Neural cell (in vitro differentiated cells): Measurements from ENCODE around the gene ISG20L2. TPM values are rescaled to one million over a fixed set of nuclear protein-coding genes. Genes with fewer than 3 reads are reported as not detected.

Experiments
- H2AFZ ChIP-seq: fragments of 200-600, 300-800 bp; sonication (generic), shearing (Covaris generic); 2 replicates; pipeline ENCODE4 v1.6.0; 2014; ENCODE audit warnings: low read depth, mild to moderate bottlenecking, antibody characterized with exemption, low read length, moderate library complexity
- H3F3A ChIP-seq: fragments of 200-600 bp; shearing (Covaris generic); 2 replicates; pipeline ENCODE4 v1.6.1; 2016; ENCODE audit warnings: mild to moderate bottlenecking, moderate library complexity, mixed read lengths, antibody characterized with exemption, low read length; ENCODE audit not compliant: insufficient read depth, poor library complexity, severe bottlenecking
- H3K27ac ChIP-seq: fragments of 200-600, 300-800 bp; sonication (generic), shearing (Covaris generic); 2 replicates; pipeline ENCODE4 v1.5.1; 2014; ENCODE audit warnings: mild to moderate bottlenecking, low read length, moderate library complexity
- H3K27me3 ChIP-seq: fragments of 300-800, 200-600 bp; sonication (generic), shearing (Covaris generic); 2 replicates; pipeline ENCODE4 v1.6.0; 2014; ENCODE audit warnings: mild to moderate bottlenecking, low read depth, low read length, moderate library complexity; ENCODE audit not compliant: insufficient read depth
- H3K36me3 ChIP-seq: fragments of 300-800, 200-600 bp; sonication (generic), shearing (Covaris generic); 2 replicates; pipeline ENCODE4 v1.5.1; 2014; ENCODE audit warnings: mild to moderate bottlenecking, antibody characterized with exemption, low read length, moderate library complexity; ENCODE audit not compliant: insufficient read depth
- H3K4me2 ChIP-seq: fragments of 300-800, 200-600 bp; sonication (generic), shearing (Covaris generic); 2 replicates; pipeline ENCODE4 v1.6.0; 2014; ENCODE audit warnings: mild to moderate bottlenecking, low read length
- H3K4me3 ChIP-seq: fragments of 300-800, 200-600 bp; sonication (generic), shearing (Covaris generic); 2 replicates; pipeline ENCODE4 v1.5.1; 2014; ENCODE audit warnings: mild to moderate bottlenecking, low read length, moderate library complexity
- H3K79me2 ChIP-seq: fragments of 200-600 bp; shearing (Covaris generic); replicated peaks from 2 replicates; pipeline ENCODE4 v1.6.0; 2014; ENCODE audit warnings: mild to moderate bottlenecking, low read length, moderate library complexity; ENCODE audit not compliant: insufficient read depth
- H3K9ac ChIP-seq: fragments of 300-800, 200-600 bp; sonication (generic), shearing (Covaris generic); 2 replicates; pipeline ENCODE4 v1.6.1; 2016; ENCODE audit warnings: mild to moderate bottlenecking, low read length, mixed read lengths
- H3K9me2 ChIP-seq: fragments of 200-600 bp; shearing (Covaris generic); 2 replicates; pipeline ENCODE4 v1.6.1; 2016; ENCODE audit warnings: mild to moderate bottlenecking, low read length, mixed read lengths; ENCODE audit not compliant: insufficient read depth
- H3K9me3 ChIP-seq: fragments of 200-600, 300-800 bp; sonication (generic), shearing (Covaris generic); 2 replicates; pipeline ENCODE4 v1.6.1; 2016; ENCODE audit warnings: mild to moderate bottlenecking, mixed run types, low read length, moderate library complexity, mixed read lengths
- H4K20me1 ChIP-seq: fragments of 200-600 bp; shearing (Covaris generic); 2 replicates; pipeline ENCODE4 v1.6.1; 2016; ENCODE audit warnings: mild to moderate bottlenecking, mixed run types; ENCODE audit not compliant: insufficient read depth
- EP300 ChIP-seq: fragments of 450-650 bp; conservative IDR thresholded peaks from 2 replicates; pipeline ENCODE4 v1.6.1; 2014; ENCODE audit warnings: antibody characterized with exemption, mild to moderate bottlenecking, moderate library complexity; ENCODE audit not compliant: poor library complexity, severe bottlenecking
- EZH2 ChIP-seq: fragments of 200-600, 300-800 bp; shearing (Covaris generic), sonication (generic); IDR thresholded peaks from 2 replicates; pipeline ENCODE4 v1.6.1; 2014; ENCODE audit warnings: antibody characterized with exemption, low read length, borderline replicate concordance, mild to moderate bottlenecking; ENCODE audit not compliant: insufficient read depth, poor library complexity, severe bottlenecking
- MXI1 ChIP-seq: fragments of 450-650 bp; conservative IDR thresholded peaks from 2 replicates; pipeline ENCODE4 v1.6.1; 2014; ENCODE audit warnings: antibody characterized with exemption, mild to moderate bottlenecking; ENCODE audit not compliant: poor library complexity, severe bottlenecking
- POLR2AphosphoS5 ChIP-seq: IDR thresholded peaks from 2 replicates; pipeline ENCODE4 v1.6.1; 2012
- RAD21 ChIP-seq: fragments of 450-650 bp; conservative IDR thresholded peaks from 2 replicates; pipeline ENCODE4 v1.6.1; 2014; ENCODE audit warnings: antibody characterized with exemption, mild to moderate bottlenecking, moderate library complexity
- REST ChIP-seq: IDR thresholded peaks from 2 replicates; pipeline ENCODE4 v1.6.1; 2012; ENCODE audit warnings: borderline replicate concordance
- SMC3 ChIP-seq: fragments of 450-650 bp; conservative IDR thresholded peaks from 2 replicates; pipeline ENCODE4 v1.6.1; 2014; ENCODE audit warnings: antibody characterized with exemption, mild to moderate bottlenecking, moderate library complexity; ENCODE audit not compliant: poor library complexity
- TAF1 ChIP-seq: IDR thresholded peaks from 2 replicates; pipeline ENCODE4 v1.6.1; 2012; ENCODE audit warnings: low read depth
- polyA plus RNA-seq: library from polyadenylated mRNA; depleted of rRNA; stranded (reverse); fragments of >200 nt; gene quantifications from 2 replicates; pipeline ENCODE4 v1.2.3, GENCODE V29; 2014
- TF ChIP-seq, protein P1 (sequence below): fragments of 450-650 bp; IDR thresholded peaks from 2 replicates; pipeline ENCODE4 v1.5.1; 2014; ENCODE audit warnings: antibody characterized with exemption, mild to moderate bottlenecking, moderate library complexity; ENCODE audit not compliant: poor library complexity, severe bottlenecking

The ISG20L2 gene
- polyA plus RNA-seq, 1 donor from 2014 or later, result 8.5 TPM

- Histone ChIP-seq H3K27ac (no peak overlapping the region), H3K4me2 (no peak overlapping the region)
- TF ChIP-seq MXI1 (no peak), EZH2 (no peak), SMC3 (no peak), RAD21 (no peak), TAF1 (no peak), EP300 (no peak), REST (no peak), POLR2AphosphoS5 (no peak)
- TF ChIP-seq, protein P1, sequence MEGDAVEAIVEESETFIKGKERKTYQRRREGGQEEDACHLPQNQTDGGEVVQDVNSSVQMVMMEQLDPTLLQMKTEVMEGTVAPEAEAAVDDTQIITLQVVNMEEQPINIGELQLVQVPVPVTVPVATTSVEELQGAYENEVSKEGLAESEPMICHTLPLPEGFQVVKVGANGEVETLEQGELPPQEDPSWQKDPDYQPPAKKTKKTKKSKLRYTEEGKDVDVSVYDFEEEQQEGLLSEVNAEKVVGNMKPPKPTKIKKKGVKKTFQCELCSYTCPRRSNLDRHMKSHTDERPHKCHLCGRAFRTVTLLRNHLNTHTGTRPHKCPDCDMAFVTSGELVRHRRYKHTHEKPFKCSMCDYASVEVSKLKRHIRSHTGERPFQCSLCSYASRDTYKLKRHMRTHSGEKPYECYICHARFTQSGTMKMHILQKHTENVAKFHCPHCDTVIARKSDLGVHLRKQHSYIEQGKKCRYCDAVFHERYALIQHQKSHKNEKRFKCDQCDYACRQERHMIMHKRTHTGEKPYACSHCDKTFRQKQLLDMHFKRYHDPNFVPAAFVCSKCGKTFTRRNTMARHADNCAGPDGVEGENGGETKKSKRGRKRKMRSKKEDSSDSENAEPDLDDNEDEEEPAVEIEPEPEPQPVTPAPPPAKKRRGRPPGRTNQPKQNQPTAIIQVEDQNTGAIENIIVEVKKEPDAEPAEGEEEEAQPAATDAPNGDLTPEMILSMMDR, result no peak
These were observed 18.6 kb downstream of the ISG20L2 start for GRCh38 chr1:156709757-156710489.

DNA sequence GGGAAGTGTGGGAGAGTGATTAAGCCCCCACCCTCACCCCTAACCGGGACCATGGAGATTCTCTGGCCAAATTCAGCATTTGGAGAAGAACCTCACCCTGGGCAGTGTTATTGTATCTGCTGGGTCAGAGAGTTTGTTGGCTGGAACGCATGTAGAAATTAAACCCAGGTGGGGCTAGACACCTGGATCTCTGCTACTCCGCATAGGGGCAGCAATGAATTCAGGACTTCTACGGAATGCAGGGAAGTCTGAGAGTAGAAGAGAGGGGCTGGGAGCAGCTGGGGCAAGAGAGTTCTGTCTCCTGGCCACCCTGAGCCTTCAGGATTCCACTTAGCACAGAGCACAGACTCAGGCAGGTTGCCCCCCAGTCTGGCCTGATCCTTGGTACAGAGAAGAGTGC, 19.5 kb downstream of the ISG20L2 start:
- no peaks in the 10 kb centered on the region for H4K20me1 ChIP-seq
- no peak overlapping the region for H3K9ac ChIP-seq
- H2AFZ ChIP-seq, result no peak overlapping the region
- H3K4me3 ChIP-seq, result no peak overlapping the region
- no peaks in the 10 kb centered on the region for H3K9me2 ChIP-seq
- H3K9me3 ChIP-seq, result no peaks in the 10 kb centered on the region
- H3F3A ChIP-seq, result peaks cover 8% of the 10 kb centered on the region
- H3K79me2 ChIP-seq, result no peaks in the 10 kb centered on the region
- peaks cover 13% of the 10 kb centered on the region for H3K27me3 ChIP-seq
- no peak overlapping the region for H3K27ac ChIP-seq
- TF ChIP-seq RAD21, result no peak
- TF ChIP-seq EZH2, result no peak
- TF ChIP-seq TAF1, result no peak
- no peak for TF ChIP-seq SMC3
- TF ChIP-seq REST, result no peak
- no peak overlapping the region for H3K4me2 ChIP-seq
- H3K36me3 ChIP-seq, result no peaks in the 10 kb centered on the region

More at GRCh38 chr1:156709757-156710489, 18.6 kb downstream of the ISG20L2 start:
- Histone ChIP-seq H3K9ac (no peak overlapping the region), H3K9me3 (no peaks in the 10 kb centered on the region), H3K27me3 (peaks cover 5% of the 10 kb centered on the region), H3K36me3 (no peaks in the 10 kb centered on the region), H4K20me1 (no peaks in the 10 kb centered on the region), H3K79me2 (no peaks in the 10 kb centered on the region), H2AFZ (no peak overlapping the region), H3K4me3 (no peak overlapping the region), H3K9me2 (no peaks in the 10 kb centered on the region), H3F3A (peaks cover 8% of the 10 kb centered on the region)
